ENCODE measurements around the gene ARHGAP21.

ARHGAP21 gene

DNA sequence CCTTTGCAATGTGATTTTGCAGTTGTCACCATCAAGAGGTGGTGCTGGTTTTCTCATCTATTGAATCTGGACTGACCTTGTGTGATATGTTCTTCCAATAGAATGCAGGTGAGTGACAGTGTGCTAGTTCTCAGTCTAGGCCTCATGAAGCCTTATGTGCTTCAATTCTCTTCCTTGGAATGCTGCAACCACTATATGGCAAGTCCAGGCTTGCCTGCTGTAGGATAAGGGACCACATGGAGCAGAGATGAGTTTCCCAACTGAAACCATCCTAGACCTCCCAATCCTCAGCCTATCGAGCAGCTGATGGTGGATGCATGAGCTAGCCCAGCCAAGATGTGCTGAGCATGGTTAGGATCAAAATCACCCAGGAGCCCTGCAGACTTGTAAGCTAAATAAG lies 32.6 kb upstream of the ARHGAP21 start:
- no peak for DNase-seq (ENCODE audit: low read depth)
- no peak overlapping the region for H3K4me3 ChIP-seq (ENCODE audit: control insufficient read depth, low read depth, low read length)
- TF ChIP-seq CTCF (IDR thresholded peaks at IDR 0.05; ENCODE audit: control insufficient read depth, insufficient read depth, low read depth, low read length, missing control alignments) = no peak

GRCh38 chr10:24751716-24752115 lies 28.0 kb upstream of the ARHGAP21 start:
- H3K4me3 ChIP-seq (ENCODE audit: control insufficient read depth, low read depth, low read length) = no peak overlapping the region
- no peak for DNase-seq (ENCODE audit: low read depth)
- no peak for TF ChIP-seq CTCF (IDR thresholded peaks at IDR 0.05; ENCODE audit: control insufficient read depth, insufficient read depth, low read depth, low read length, missing control alignments)

DNA sequence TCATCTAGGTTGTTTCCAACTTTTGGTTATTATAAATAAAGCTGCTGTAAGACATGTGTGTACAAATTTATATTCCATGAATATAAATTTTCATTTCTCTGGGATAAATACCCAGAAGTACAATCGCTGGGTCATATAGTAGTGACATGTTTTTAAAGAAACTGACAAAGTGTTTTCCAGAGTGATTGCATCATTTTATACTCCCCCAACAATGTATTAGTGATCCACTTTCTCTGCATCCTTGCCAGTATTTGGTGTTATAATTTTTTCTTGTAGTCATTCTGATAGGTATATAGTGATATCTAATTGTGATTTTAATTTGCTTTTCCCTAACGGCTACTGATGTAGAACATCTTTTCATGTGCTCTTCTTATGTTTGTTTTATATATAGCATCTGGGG lies 27.0 kb upstream of the ARHGAP21 start:
- no peak for DNase-seq (ENCODE audit: low read depth)
- no peak overlapping the region for H3K4me3 ChIP-seq (ENCODE audit: control insufficient read depth, low read depth, low read length)
- no peak for TF ChIP-seq CTCF (IDR thresholded peaks at IDR 0.05; ENCODE audit: control insufficient read depth, insufficient read depth, low read depth, low read length, missing control alignments)

- no peak for TF ChIP-seq CTCF (IDR thresholded peaks at IDR 0.05; ENCODE audit: control insufficient read depth, insufficient read depth, low read depth, low read length, missing control alignments)
- no peak overlapping the region for H3K4me3 ChIP-seq (ENCODE audit: control insufficient read depth, low read depth, low read length)
- DNase-seq (ENCODE audit: low read depth) = no peak
These were observed 24.5 kb upstream of the ARHGAP21 start for GRCh38 chr10:24748214-24748613.

- TF ChIP-seq CTCF (IDR thresholded peaks at IDR 0.05; ENCODE audit: control insufficient read depth, insufficient read depth, low read depth, low read length, missing control alignments) = no peak
- no peak for DNase-seq (ENCODE audit: low read depth)
- no peak overlapping the region for H3K4me3 ChIP-seq (ENCODE audit: control insufficient read depth, low read depth, low read length)
These were observed 21.3 kb upstream of the ARHGAP21 start for GRCh38 chr10:24744946-24745345.

- H3K4me3 ChIP-seq (ENCODE audit: control insufficient read depth, low read depth, low read length) = no peak overlapping the region
- no peak for DNase-seq (ENCODE audit: low read depth)
- no peak for TF ChIP-seq CTCF (IDR thresholded peaks at IDR 0.05; ENCODE audit: control insufficient read depth, insufficient read depth, low read depth, low read length, missing control alignments)
These were observed 17.0 kb upstream of the ARHGAP21 start for GRCh38 chr10:24740714-24741113.

GRCh38 chr10:24737001-24737400 lies 13.3 kb upstream of the ARHGAP21 start:
- no peak overlapping the region for H3K4me3 ChIP-seq (ENCODE audit: control insufficient read depth, low read depth, low read length)
- no peak for TF ChIP-seq CTCF (IDR thresholded peaks at IDR 0.05; ENCODE audit: control insufficient read depth, insufficient read depth, low read depth, low read length, missing control alignments)
- no peak for DNase-seq (ENCODE audit: low read depth)

Data from AG09309 (cell line).